ENCODE measurements around the gene HTR1D. TPM values are rescaled to one million over a fixed set of nuclear protein-coding genes. Genes with fewer than 3 reads are reported as not detected.

Gene HTR1D
- polyA plus RNA-seq, 1 donor from 2014 or later = not detected

DNA sequence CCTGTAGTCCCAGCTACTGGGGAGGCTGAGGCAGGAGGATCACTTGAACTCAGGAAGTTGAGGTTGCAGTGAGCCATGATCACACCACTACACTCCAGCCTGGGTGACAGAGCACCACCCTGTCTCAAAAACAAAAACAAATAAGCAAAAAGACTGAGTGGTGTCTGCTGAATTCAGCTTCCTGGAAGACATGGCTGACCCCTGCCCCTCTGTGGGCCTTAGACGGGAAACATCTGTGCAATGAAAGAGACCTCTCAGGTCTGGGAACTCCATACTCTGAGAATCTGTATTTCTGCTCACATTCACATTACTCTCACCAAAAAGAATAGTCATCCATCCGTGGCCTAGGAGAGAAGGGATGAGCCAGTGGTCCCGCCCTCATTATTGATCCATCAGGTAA lies 2.0 kb downstream of the HTR1D start:
- Histone ChIP-seq H3K36me3 (ENCODE audit: insufficient read depth, low read length) (no peaks in the 10 kb centered on the region), H3K9ac (ENCODE audit: low read length) (no peak overlapping the region), H3K9me2 (ENCODE audit: insufficient read depth, low read length) (no peaks in the 10 kb centered on the region), H3K27ac (ENCODE audit: low read length) (no peak overlapping the region), H3K79me2 (replicated peaks; ENCODE audit: insufficient read depth, low read length) (no peaks in the 10 kb centered on the region), H3K4me2 (ENCODE audit: low read length) (no peak overlapping the region), H3K9me3 (ENCODE audit: low read length) (no peaks in the 10 kb centered on the region), H3K4me3 (ENCODE audit: low read length) (no peak overlapping the region), H2AFZ (ENCODE audit: low read depth, low read length) (no peak overlapping the region), H3K27me3 (ENCODE audit: insufficient read depth, low read depth, low read length) (peaks cover 37% of the 10 kb centered on the region), H4K20me1 (ENCODE audit: insufficient read depth) (no peaks in the 10 kb centered on the region), H3F3A (ENCODE audit: insufficient read depth, low read length, poor library complexity, severe bottlenecking) (no peaks in the 10 kb centered on the region)
- TF ChIP-seq MXI1 (conservative IDR thresholded peaks at IDR 0.05; ENCODE audit: poor library complexity, severe bottlenecking) (no peak), POLR2AphosphoS5 (IDR thresholded peaks at IDR 0.05) (no peak), SMC3 (conservative IDR thresholded peaks at IDR 0.05; ENCODE audit: poor library complexity) (no peak), EZH2 (IDR thresholded peaks at IDR 0.05; ENCODE audit: borderline replicate concordance, insufficient read depth, low read length, poor library complexity, severe bottlenecking) (no peak), TAF1 (IDR thresholded peaks at IDR 0.05; ENCODE audit: low read depth) (no peak), RAD21 (conservative IDR thresholded peaks at IDR 0.05) (no peak), EP300 (conservative IDR thresholded peaks at IDR 0.05; ENCODE audit: poor library complexity, severe bottlenecking) (no peak)
- TF ChIP-seq, protein P1, sequence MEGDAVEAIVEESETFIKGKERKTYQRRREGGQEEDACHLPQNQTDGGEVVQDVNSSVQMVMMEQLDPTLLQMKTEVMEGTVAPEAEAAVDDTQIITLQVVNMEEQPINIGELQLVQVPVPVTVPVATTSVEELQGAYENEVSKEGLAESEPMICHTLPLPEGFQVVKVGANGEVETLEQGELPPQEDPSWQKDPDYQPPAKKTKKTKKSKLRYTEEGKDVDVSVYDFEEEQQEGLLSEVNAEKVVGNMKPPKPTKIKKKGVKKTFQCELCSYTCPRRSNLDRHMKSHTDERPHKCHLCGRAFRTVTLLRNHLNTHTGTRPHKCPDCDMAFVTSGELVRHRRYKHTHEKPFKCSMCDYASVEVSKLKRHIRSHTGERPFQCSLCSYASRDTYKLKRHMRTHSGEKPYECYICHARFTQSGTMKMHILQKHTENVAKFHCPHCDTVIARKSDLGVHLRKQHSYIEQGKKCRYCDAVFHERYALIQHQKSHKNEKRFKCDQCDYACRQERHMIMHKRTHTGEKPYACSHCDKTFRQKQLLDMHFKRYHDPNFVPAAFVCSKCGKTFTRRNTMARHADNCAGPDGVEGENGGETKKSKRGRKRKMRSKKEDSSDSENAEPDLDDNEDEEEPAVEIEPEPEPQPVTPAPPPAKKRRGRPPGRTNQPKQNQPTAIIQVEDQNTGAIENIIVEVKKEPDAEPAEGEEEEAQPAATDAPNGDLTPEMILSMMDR (IDR thresholded peaks at IDR 0.05; ENCODE audit: poor library complexity, severe bottlenecking) = no peak
- TF ChIP-seq, protein P2, sequence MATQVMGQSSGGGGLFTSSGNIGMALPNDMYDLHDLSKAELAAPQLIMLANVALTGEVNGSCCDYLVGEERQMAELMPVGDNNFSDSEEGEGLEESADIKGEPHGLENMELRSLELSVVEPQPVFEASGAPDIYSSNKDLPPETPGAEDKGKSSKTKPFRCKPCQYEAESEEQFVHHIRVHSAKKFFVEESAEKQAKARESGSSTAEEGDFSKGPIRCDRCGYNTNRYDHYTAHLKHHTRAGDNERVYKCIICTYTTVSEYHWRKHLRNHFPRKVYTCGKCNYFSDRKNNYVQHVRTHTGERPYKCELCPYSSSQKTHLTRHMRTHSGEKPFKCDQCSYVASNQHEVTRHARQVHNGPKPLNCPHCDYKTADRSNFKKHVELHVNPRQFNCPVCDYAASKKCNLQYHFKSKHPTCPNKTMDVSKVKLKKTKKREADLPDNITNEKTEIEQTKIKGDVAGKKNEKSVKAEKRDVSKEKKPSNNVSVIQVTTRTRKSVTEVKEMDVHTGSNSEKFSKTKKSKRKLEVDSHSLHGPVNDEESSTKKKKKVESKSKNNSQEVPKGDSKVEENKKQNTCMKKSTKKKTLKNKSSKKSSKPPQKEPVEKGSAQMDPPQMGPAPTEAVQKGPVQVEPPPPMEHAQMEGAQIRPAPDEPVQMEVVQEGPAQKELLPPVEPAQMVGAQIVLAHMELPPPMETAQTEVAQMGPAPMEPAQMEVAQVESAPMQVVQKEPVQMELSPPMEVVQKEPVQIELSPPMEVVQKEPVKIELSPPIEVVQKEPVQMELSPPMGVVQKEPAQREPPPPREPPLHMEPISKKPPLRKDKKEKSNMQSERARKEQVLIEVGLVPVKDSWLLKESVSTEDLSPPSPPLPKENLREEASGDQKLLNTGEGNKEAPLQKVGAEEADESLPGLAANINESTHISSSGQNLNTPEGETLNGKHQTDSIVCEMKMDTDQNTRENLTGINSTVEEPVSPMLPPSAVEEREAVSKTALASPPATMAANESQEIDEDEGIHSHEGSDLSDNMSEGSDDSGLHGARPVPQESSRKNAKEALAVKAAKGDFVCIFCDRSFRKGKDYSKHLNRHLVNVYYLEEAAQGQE (IDR thresholded peaks at IDR 0.05; ENCODE audit: borderline replicate concordance) = no peak

DNA sequence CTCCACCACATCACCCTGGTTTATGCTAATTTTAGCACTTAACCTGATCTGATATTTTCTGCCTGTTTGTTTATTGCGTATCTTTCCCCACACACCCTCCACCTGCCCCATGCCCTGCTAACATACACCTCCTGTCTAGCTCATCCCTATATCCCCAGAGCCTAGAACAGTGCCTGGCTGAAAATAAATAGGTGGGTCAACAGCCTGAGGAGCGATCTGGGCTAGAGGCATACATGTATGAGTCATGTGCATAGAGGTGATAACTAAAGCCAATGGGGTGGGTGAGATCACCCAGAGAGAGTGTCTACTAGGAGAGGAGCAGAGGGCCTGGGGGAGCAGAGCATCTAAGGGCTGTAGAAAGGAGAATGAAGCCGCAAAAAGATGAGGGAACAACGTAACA lies 2.7 kb downstream of the HTR1D start:
- no peak overlapping the region for H3K9ac ChIP-seq (ENCODE audit: low read length)
- TF ChIP-seq MXI1 (conservative IDR thresholded peaks at IDR 0.05; ENCODE audit: poor library complexity, severe bottlenecking) = no peak
- TF ChIP-seq, protein P2 (IDR thresholded peaks at IDR 0.05; ENCODE audit: borderline replicate concordance) = no peak
- TF ChIP-seq SMC3 (conservative IDR thresholded peaks at IDR 0.05; ENCODE audit: poor library complexity) = no peak
- no peak for TF ChIP-seq RAD21 (conservative IDR thresholded peaks at IDR 0.05)
- no peak for TF ChIP-seq TAF1 (IDR thresholded peaks at IDR 0.05; ENCODE audit: low read depth)
- TF ChIP-seq EP300 (conservative IDR thresholded peaks at IDR 0.05; ENCODE audit: poor library complexity, severe bottlenecking) = no peak
- TF ChIP-seq POLR2AphosphoS5 (IDR thresholded peaks at IDR 0.05) = no peak
- no peak for TF ChIP-seq EZH2 (IDR thresholded peaks at IDR 0.05; ENCODE audit: borderline replicate concordance, insufficient read depth, low read length, poor library complexity, severe bottlenecking)
- TF ChIP-seq, protein P1 (IDR thresholded peaks at IDR 0.05; ENCODE audit: poor library complexity, severe bottlenecking) = no peak
- no peaks in the 10 kb centered on the region for H3K36me3 ChIP-seq (ENCODE audit: insufficient read depth, low read length)
- H3K27ac ChIP-seq (ENCODE audit: low read length) = no peak overlapping the region
- H3K4me2 ChIP-seq (ENCODE audit: low read length) = no peak overlapping the region
- no peak overlapping the region for H3K4me3 ChIP-seq (ENCODE audit: low read length)
- no peaks in the 10 kb centered on the region for H3F3A ChIP-seq (ENCODE audit: insufficient read depth, low read length, poor library complexity, severe bottlenecking)
- no peaks in the 10 kb centered on the region for H3K79me2 ChIP-seq (replicated peaks; ENCODE audit: insufficient read depth, low read length)
- H3K9me2 ChIP-seq (ENCODE audit: insufficient read depth, low read length) = no peaks in the 10 kb centered on the region
- no peaks in the 10 kb centered on the region for H4K20me1 ChIP-seq (ENCODE audit: insufficient read depth)
- H3K27me3 ChIP-seq (ENCODE audit: insufficient read depth, low read depth, low read length) = peaks cover 35% of the 10 kb centered on the region
- H2AFZ ChIP-seq (ENCODE audit: low read depth, low read length) = no peak overlapping the region
- H3K9me3 ChIP-seq (ENCODE audit: low read length) = no peaks in the 10 kb centered on the region
